Muscle of back (tissue), 11 donors: ENCODE measurements around the gene CDH12. TPM values are rescaled to one million over a fixed set of nuclear protein-coding genes. Genes with fewer than 3 reads are reported as not detected.
"Not testable (repeated sequence)": the region's sequence is repeated elsewhere in the genome, so short reads cannot be mapped to it uniquely, and the experiment has no call there.

Source experiments
- DNase-seq, 3 donors: peaks; one replicate each; pipeline versions ENCODE4 v3.0.0 to v3.0.0-alpha.2; 2013
- polyA plus RNA-seq, 10 donors: library from polyadenylated mRNA; unstranded; fragments of 120-200 nt; gene quantifications; one replicate each; pipeline ENCODE4 v1.2.1, GENCODE V29; 2013; ENCODE audit not compliant: insufficient read length in 10 of 10

CDH12 gene
- polyA plus RNA-seq, 10 donors = 0.24 to 3.5 (median 1.7) TPM

GRCh38 chr5:22774214-22774613, 78.9 kb downstream of the CDH12 start:
- not testable (repeated sequence) for DNase-seq

GRCh38 chr5:22764736-22765135, 88.4 kb downstream of the CDH12 start:
- no peak for DNase-seq

- DNase-seq = no peak
Measured at GRCh38 chr5:22757776-22758175, 95.4 kb downstream of the CDH12 start.

GRCh38 chr5:22754155-22754554, 99.0 kb downstream of the CDH12 start:
- no peak for DNase-seq

- DNase-seq = no peak
Measured at GRCh38 chr5:22751536-22751935, 101.6 kb downstream of the CDH12 start.

GRCh38 chr5:22736443-22737003, 116.6 kb downstream of the CDH12 start:
- no peak for DNase-seq

- DNase-seq = no peak
Measured at GRCh38 chr5:22734907-22735306, 118.2 kb downstream of the CDH12 start.

- no peak for DNase-seq
Measured at GRCh38 chr5:22728610-22729009, 124.5 kb downstream of the CDH12 start.

- no peak for DNase-seq
Measured at GRCh38 chr5:22722491-22722890, 130.7 kb downstream of the CDH12 start.

- no peak for DNase-seq
Measured at GRCh38 chr5:22722056-22722455, 131.1 kb downstream of the CDH12 start.

- DNase-seq = no peak
Measured at GRCh38 chr5:22719842-22720241, 133.3 kb downstream of the CDH12 start.

- no peak for DNase-seq
Measured at GRCh38 chr5:22710660-22711059, 142.5 kb downstream of the CDH12 start.

- no peak for DNase-seq
Measured at GRCh38 chr5:22709743-22710142, 143.4 kb downstream of the CDH12 start.

GRCh38 chr5:22708770-22709328, 144.3 kb downstream of the CDH12 start:
- no peak for DNase-seq

- DNase-seq = no peak
Measured at GRCh38 chr5:22706901-22707300, 146.2 kb downstream of the CDH12 start.

- DNase-seq = no peak
Measured at GRCh38 chr5:22699319-22699718, 153.8 kb downstream of the CDH12 start.

- DNase-seq = no peak
Measured at GRCh38 chr5:22693121-22693520, 160.0 kb downstream of the CDH12 start.

GRCh38 chr5:22683050-22683449, 170.1 kb downstream of the CDH12 start:
- no peak for DNase-seq

GRCh38 chr5:22678886-22679285, 174.3 kb downstream of the CDH12 start:
- DNase-seq = no peak

- DNase-seq = no peak
Measured at GRCh38 chr5:22673131-22673530, 180.0 kb downstream of the CDH12 start.

- DNase-seq = no peak
Measured at GRCh38 chr5:22669345-22669744, 183.8 kb downstream of the CDH12 start.

GRCh38 chr5:22665801-22666200, 187.3 kb downstream of the CDH12 start:
- DNase-seq = no peak

GRCh38 chr5:22663134-22663533, 190.0 kb downstream of the CDH12 start:
- DNase-seq = no peak

GRCh38 chr5:22662391-22662790, 190.8 kb downstream of the CDH12 start:
- DNase-seq = no peak
